H1 (cell line): ENCODE data around the gene KRTDAP.

Experiments
- CREB1 ChIP-seq: IDR thresholded peaks from 2 replicates; pipeline ENCODE4 v1.6.1; 2012; ENCODE audit warnings: inconsistent platforms
- EP300 ChIP-seq, 2 experiments: IDR thresholded peaks; 1 replicate in 1 of 2; 2 replicates in 1 of 2; pipeline ENCODE4 v1.6.1; 2011 to 2012; ENCODE audit warnings: low read depth in 2 of 2, low read length in 2 of 2, mild to moderate bottlenecking in 2 of 2, borderline replicate concordance in 1 of 2, inconsistent platforms in 1 of 2, moderate library complexity in 1 of 2
- JUND ChIP-seq: IDR thresholded peaks from 2 replicates; pipeline ENCODE4 v1.6.1; 2011; ENCODE audit warnings: mild to moderate bottlenecking, improper control_type of control experiment, low read length
- POLR2A ChIP-seq, 2 experiments: IDR thresholded peaks; 1 replicate in 1 of 2; 2 replicates in 1 of 2; pipeline ENCODE4 v1.6.1; 2011; ENCODE audit warnings: low read depth in 2 of 2, low read length in 2 of 2, mild to moderate bottlenecking in 2 of 2; ENCODE audit errors: control extremely low read depth in 1 of 2
- POLR2AphosphoS5 ChIP-seq: IDR thresholded peaks from 2 replicates; pipeline ENCODE4 v1.6.1; 2011; ENCODE audit warnings: low read depth, low read length
- YY1 ChIP-seq: IDR thresholded peaks from 2 replicates; pipeline ENCODE4 v1.6.1; 2011; ENCODE audit warnings: low read depth, mild to moderate bottlenecking, low read length
- TF ChIP-seq, protein P1 (sequence below), 3 experiments: IDR thresholded peaks; 1 replicate in 2 of 3; 2 replicates in 1 of 3; pipeline versions ENCODE4 v1.5.1 to v1.6.1; 2011; ENCODE audit warnings: low read length in 3 of 3, mild to moderate bottlenecking in 3 of 3, inconsistent platforms in 2 of 3, low read depth in 1 of 3, moderate library complexity in 1 of 3; ENCODE audit not compliant: insufficient read depth in 1 of 3; ENCODE audit errors: control extremely low read depth in 1 of 3
- TF ChIP-seq, protein P2 (sequence below): IDR thresholded peaks from 2 replicates; pipeline ENCODE4 v1.6.1; 2012; ENCODE audit warnings: low read length, inconsistent platforms
- TF ChIP-seq, protein P3 (sequence below): IDR thresholded peaks from 2 replicates; pipeline ENCODE4 v1.6.1; 2011; ENCODE audit warnings: low read length, improper control_type of control experiment

DNA sequence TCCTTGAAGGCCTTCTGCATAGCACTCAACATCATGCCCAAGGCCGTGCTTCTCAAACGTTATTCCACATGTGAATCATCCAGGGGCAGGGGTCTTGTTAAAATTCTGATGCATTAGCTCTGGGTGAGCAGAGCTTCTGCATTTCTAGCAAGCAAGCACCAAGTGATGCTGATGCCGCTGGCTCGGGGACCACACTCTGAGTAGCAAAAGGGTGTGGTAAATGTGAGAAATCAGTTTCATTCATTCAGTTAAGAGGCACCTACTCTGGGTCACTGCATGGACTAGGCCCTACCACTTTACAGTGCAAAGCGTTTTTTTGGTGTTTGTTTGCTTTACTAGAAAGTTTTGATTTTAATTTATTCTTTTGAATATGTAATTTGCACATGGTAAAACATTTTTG lies 7.2 kb downstream of the KRTDAP start:
- TF ChIP-seq YY1 (no peak), POLR2A (IDR thresholded peaks at IDR 0.05; ENCODE audit: control extremely low read depth in 1 of 2, low read depth in 2 of 2, low read length in 2 of 2) (no peak), EP300 (IDR thresholded peaks at IDR 0.05; ENCODE audit: borderline replicate concordance in 1 of 2, low read depth in 2 of 2, low read length in 2 of 2) (no peak), JUND (no peak), CREB1 (no peak), POLR2AphosphoS5 (no peak)
- TF ChIP-seq, protein P1, sequence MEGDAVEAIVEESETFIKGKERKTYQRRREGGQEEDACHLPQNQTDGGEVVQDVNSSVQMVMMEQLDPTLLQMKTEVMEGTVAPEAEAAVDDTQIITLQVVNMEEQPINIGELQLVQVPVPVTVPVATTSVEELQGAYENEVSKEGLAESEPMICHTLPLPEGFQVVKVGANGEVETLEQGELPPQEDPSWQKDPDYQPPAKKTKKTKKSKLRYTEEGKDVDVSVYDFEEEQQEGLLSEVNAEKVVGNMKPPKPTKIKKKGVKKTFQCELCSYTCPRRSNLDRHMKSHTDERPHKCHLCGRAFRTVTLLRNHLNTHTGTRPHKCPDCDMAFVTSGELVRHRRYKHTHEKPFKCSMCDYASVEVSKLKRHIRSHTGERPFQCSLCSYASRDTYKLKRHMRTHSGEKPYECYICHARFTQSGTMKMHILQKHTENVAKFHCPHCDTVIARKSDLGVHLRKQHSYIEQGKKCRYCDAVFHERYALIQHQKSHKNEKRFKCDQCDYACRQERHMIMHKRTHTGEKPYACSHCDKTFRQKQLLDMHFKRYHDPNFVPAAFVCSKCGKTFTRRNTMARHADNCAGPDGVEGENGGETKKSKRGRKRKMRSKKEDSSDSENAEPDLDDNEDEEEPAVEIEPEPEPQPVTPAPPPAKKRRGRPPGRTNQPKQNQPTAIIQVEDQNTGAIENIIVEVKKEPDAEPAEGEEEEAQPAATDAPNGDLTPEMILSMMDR (IDR thresholded peaks at IDR 0.05; ENCODE audit: control extremely low read depth in 1 of 3, insufficient read depth in 1 of 3, low read depth in 1 of 3, low read length in 3 of 3) = no peak
- TF ChIP-seq, protein P2, sequence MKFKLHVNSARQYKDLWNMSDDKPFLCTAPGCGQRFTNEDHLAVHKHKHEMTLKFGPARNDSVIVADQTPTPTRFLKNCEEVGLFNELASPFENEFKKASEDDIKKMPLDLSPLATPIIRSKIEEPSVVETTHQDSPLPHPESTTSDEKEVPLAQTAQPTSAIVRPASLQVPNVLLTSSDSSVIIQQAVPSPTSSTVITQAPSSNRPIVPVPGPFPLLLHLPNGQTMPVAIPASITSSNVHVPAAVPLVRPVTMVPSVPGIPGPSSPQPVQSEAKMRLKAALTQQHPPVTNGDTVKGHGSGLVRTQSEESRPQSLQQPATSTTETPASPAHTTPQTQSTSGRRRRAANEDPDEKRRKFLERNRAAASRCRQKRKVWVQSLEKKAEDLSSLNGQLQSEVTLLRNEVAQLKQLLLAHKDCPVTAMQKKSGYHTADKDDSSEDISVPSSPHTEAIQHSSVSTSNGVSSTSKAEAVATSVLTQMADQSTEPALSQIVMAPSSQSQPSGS = no peak
- TF ChIP-seq, protein P3, sequence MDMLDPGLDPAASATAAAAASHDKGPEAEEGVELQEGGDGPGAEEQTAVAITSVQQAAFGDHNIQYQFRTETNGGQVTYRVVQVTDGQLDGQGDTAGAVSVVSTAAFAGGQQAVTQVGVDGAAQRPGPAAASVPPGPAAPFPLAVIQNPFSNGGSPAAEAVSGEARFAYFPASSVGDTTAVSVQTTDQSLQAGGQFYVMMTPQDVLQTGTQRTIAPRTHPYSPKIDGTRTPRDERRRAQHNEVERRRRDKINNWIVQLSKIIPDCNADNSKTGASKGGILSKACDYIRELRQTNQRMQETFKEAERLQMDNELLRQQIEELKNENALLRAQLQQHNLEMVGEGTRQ = no peak
